Liver (tissue), 9 donors: Measurements from ENCODE around the gene VSIG2. TPM values are rescaled to one million over a fixed set of nuclear protein-coding genes. Genes with fewer than 3 reads are reported as not detected.

Experiments used
- DNase-seq: peaks from one replicate; pipeline ENCODE4 v3.0.0-alpha.2; 2017; ENCODE audit warnings: low spot score
- H3K27ac ChIP-seq, 2 donors: one replicate each; pipeline ENCODE4 v1.7.0; 2013; ENCODE audit warnings: inconsistent platforms in 2 of 2, low read length in 2 of 2, control low read depth in 1 of 2, low read depth in 1 of 2, mild to moderate bottlenecking in 1 of 2
- H3K27me3 ChIP-seq, 4 donors: one replicate each; pipeline versions ENCODE4 v1.6.1 to v1.7.0; 2013; ENCODE audit warnings: low read length in 3 of 4, inconsistent platforms in 1 of 4, mild to moderate bottlenecking in 1 of 4, moderate library complexity in 1 of 4; ENCODE audit not compliant: control insufficient read depth in 4 of 4, insufficient read depth in 4 of 4
- H3K36me3 ChIP-seq, 4 donors: one replicate each; pipeline versions ENCODE4 v1.6.1 to v1.7.0; 2013; ENCODE audit warnings: low read length in 3 of 4, mild to moderate bottlenecking in 3 of 4, low read depth in 1 of 4, moderate library complexity in 1 of 4; ENCODE audit not compliant: control insufficient read depth in 4 of 4, insufficient read depth in 3 of 4
- H3K4me1 ChIP-seq, 4 donors: one replicate each; pipeline versions ENCODE4 v1.6.1 to v1.7.0; 2013; ENCODE audit warnings: low read length in 3 of 4, mild to moderate bottlenecking in 3 of 4, moderate library complexity in 1 of 4; ENCODE audit not compliant: control insufficient read depth in 4 of 4, insufficient read depth in 4 of 4
- H3K4me3 ChIP-seq, 3 donors: one replicate each; pipeline versions ENCODE4 v1.6.1 to v1.7.0; 2013; ENCODE audit warnings: low read length in 3 of 3, control low read depth in 1 of 3, low read depth in 1 of 3, mild to moderate bottlenecking in 1 of 3
- H3K9ac ChIP-seq, 2 donors: one replicate each; pipeline ENCODE4 v1.7.0; 2013; ENCODE audit warnings: low read length in 2 of 2, mild to moderate bottlenecking in 2 of 2, moderate library complexity in 2 of 2, control low read depth in 1 of 2, low read depth in 1 of 2
- H3K9me3 ChIP-seq, 4 donors: one replicate each; pipeline versions ENCODE4 v1.6.1 to v1.7.0; 2013; ENCODE audit warnings: low read length in 3 of 4; ENCODE audit not compliant: control insufficient read depth in 4 of 4
- ATF3 ChIP-seq: IDR thresholded peaks from 2 replicates; pipeline ENCODE4 v1.6.1; 2016; ENCODE audit warnings: antibody characterized with exemption
- CTCF ChIP-seq: fragments of 150-350 bp; IDR thresholded peaks from 2 replicates; pipeline ENCODE4 v1.5.1; 2017; ENCODE audit warnings: improper control_type of control experiment, low read depth, low read length; ENCODE audit not compliant: missing input control
- FOXA1 ChIP-seq: IDR thresholded peaks from 2 replicates; pipeline ENCODE4 v1.6.1; 2016; ENCODE audit warnings: antibody characterized with exemption
- FOXA2 ChIP-seq: IDR thresholded peaks from 2 replicates; pipeline ENCODE4 v1.6.1; 2016; ENCODE audit warnings: antibody characterized with exemption
- GABPA ChIP-seq, 2 donors: IDR thresholded peaks in 1 of 2; conservative IDR thresholded peaks in 1 of 2; 2 replicates each; pipeline ENCODE4 v1.6.1; 2016; ENCODE audit warnings: antibody characterized with exemption in 2 of 2, mild to moderate bottlenecking in 1 of 2, moderate library complexity in 1 of 2
- HNF4A ChIP-seq, 2 donors: conservative IDR thresholded peaks; 2 replicates each; pipeline ENCODE4 v1.6.1; 2016; ENCODE audit warnings: antibody characterized with exemption in 2 of 2, mild to moderate bottlenecking in 2 of 2
- HNF4G ChIP-seq: IDR thresholded peaks from 2 replicates; pipeline ENCODE4 v1.6.1; 2016; ENCODE audit warnings: antibody characterized with exemption
- JUND ChIP-seq, 2 donors: IDR thresholded peaks; 2 replicates each; pipeline ENCODE4 v1.6.1; 2016; ENCODE audit warnings: antibody characterized with exemption in 2 of 2
- MAX ChIP-seq: IDR thresholded peaks from 2 replicates; pipeline ENCODE4 v1.6.1; 2016; ENCODE audit warnings: antibody characterized with exemption
- NR2F2 ChIP-seq: IDR thresholded peaks from 2 replicates; pipeline ENCODE4 v1.6.1; 2016; ENCODE audit warnings: antibody characterized with exemption
- RAD21 ChIP-seq, 2 donors: IDR thresholded peaks; 2 replicates each; pipeline ENCODE4 v1.6.1; 2016; ENCODE audit warnings: antibody characterized with exemption in 2 of 2, mild to moderate bottlenecking in 2 of 2
- REST ChIP-seq: IDR thresholded peaks from 2 replicates; pipeline ENCODE4 v1.6.1; 2016; ENCODE audit warnings: antibody characterized with exemption, mild to moderate bottlenecking
- RXRA ChIP-seq, 2 donors: IDR thresholded peaks; 2 replicates each; pipeline ENCODE4 v1.6.1; 2017 to 2018; ENCODE audit warnings: antibody characterized with exemption in 2 of 2, mild to moderate bottlenecking in 1 of 2
- SP1 ChIP-seq: IDR thresholded peaks from 2 replicates; pipeline ENCODE4 v1.6.1; 2018; ENCODE audit warnings: antibody characterized with exemption, mild to moderate bottlenecking
- TAF1 ChIP-seq: conservative IDR thresholded peaks from 2 replicates; pipeline ENCODE4 v1.6.1; 2016; ENCODE audit warnings: antibody characterized with exemption, mild to moderate bottlenecking
- WGBS: extraction: QIAGEN DNeasy Blood & Tissue Kit; methylation state at CpG from one replicate; pipeline ENCODE4 v1.1.7; 2013; 5-methylcytosine and 5-hydroxymethylcytosine counted together
- polyA plus RNA-seq, 2 donors: library from polyadenylated mRNA; stranded (reverse) in 1 of 2; unstranded in 1 of 2; fragments of 200-250 nt in 1 of 2; fragments of >200 nt in 1 of 2; fragmentation: Nextera tagmentation in 1 of 2; extraction: Ambion mirVana in 1 of 2; gene quantifications; one replicate each; pipeline versions ENCODE4 v1.2.1 to v1.2.3, GENCODE V29; 2013 to 2015
- total RNA-seq, 2 donors: library from RNA; depleted of rRNA; stranded (reverse); fragments of >200 nt; gene quantifications; one replicate each; pipeline ENCODE4 v1.2.3, GENCODE V29; 2014
- TF ChIP-seq, protein P1 (sequence below): IDR thresholded peaks from 2 replicates; pipeline ENCODE4 v1.6.1; 2016; ENCODE audit warnings: antibody characterized with exemption
- donor health status: healthy.
- donor health status: healthy.
- donor health status: healthy.
- donor health status: healthy.
- donor health status: healthy.

The VSIG2 gene
- total and polyA plus RNA-seq, 4 donors, result 0.51 to 1.3 (median 0.75) TPM; not detected in 1

DNA sequence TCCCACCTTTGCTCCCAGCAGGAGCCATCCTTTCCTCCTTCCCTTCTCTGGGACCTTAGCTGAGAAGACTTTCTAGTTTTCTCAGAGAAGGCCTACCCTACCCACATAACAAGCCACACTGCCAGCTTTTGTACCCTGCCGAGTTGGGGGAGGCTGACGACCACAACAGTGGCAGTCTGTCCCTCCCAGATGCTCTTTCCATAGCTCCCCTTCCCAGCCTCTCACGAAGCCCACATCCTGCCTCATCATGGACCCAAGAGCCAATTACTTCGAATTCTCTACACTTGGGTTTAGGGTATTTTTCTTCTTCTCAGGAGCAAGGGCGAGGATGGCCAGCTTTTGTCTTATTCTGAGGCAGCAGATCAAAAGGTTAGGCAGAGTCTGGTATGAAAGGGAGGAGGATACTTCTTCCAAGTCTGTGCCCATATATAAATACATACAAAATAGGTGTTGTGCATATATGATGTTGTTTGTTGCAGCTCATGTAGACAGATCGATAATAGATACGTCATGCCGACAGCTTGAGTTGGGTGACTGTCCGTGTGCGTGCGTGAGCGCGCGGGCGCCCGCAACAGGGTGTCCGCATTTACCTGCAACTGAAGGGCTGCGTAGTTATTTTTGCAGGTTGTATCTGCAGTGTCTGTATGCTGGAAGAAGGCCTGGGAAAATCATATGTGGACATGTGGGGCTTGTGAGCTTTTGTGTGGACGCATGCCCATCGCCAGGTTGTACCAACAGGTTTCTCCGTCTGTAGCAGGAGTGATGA, 13.2 kb downstream of the VSIG2 start (continued):
- TF ChIP-seq REST, result no peak

- Histone ChIP-seq H3K4me1 (peaks cover 4 to 12% (median 9%) of the 10 kb centered on the region in 4 donors), H3K9ac (no peak overlapping the region), H3K27me3 (peaks cover 0 to 1% (median 0%) of the 10 kb centered on the region in 4 donors), H3K4me3 (no peak overlapping the region), H3K36me3 (no peaks in the 10 kb centered on the region), H3K9me3 (no peaks in the 10 kb centered on the region), H3K27ac (no peak overlapping the region)
- TF ChIP-seq MAX, result no peak
- no peak for TF ChIP-seq FOXA2
- no peak for TF ChIP-seq GABPA (IDR thresholded peaks at IDR 0.05 in 1 of 2, conservative IDR thresholded peaks at IDR 0.05 in 1 of 2)
- no peak for TF ChIP-seq HNF4A (conservative IDR thresholded peaks at IDR 0.05)
- TF ChIP-seq JUND (IDR thresholded peaks at IDR 0.05), result no peak
- TF ChIP-seq SP1, result no peak
- no peak for TF ChIP-seq HNF4G
- no peak for TF ChIP-seq FOXA1
- TF ChIP-seq RXRA (IDR thresholded peaks at IDR 0.05), result no peak
- TF ChIP-seq ATF3, result no peak
- TF ChIP-seq TAF1, result no peak
- no peak for TF ChIP-seq CTCF
- TF ChIP-seq NR2F2, result no peak
- TF ChIP-seq, protein P1, sequence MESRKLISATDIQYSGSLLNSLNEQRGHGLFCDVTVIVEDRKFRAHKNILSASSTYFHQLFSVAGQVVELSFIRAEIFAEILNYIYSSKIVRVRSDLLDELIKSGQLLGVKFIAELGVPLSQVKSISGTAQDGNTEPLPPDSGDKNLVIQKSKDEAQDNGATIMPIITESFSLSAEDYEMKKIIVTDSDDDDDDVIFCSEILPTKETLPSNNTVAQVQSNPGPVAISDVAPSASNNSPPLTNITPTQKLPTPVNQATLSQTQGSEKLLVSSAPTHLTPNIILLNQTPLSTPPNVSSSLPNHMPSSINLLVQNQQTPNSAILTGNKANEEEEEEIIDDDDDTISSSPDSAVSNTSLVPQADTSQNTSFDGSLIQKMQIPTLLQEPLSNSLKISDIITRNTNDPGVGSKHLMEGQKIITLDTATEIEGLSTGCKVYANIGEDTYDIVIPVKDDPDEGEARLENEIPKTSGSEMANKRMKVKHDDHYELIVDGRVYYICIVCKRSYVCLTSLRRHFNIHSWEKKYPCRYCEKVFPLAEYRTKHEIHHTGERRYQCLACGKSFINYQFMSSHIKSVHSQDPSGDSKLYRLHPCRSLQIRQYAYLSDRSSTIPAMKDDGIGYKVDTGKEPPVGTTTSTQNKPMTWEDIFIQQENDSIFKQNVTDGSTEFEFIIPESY, result no peak
- no peak for TF ChIP-seq RAD21 (IDR thresholded peaks at IDR 0.05)
- no peak for TF ChIP-seq REST
- no peak for DNase-seq
- 73% methylated on average over 7 of the region's 7 CpGs for WGBS
Observed at GRCh38 chr11:124737638-124738305, 14.3 kb downstream of the VSIG2 start.
